ENCODE measurements around the gene TMEM207. TPM values are rescaled to one million over a fixed set of nuclear protein-coding genes. Genes with fewer than 3 reads are reported as not detected.
"Not testable (repeated sequence)": the region's sequence is repeated elsewhere in the genome, so short reads cannot be mapped to it uniquely, and the experiment has no call there.

Gene TMEM207
- polyA plus RNA-seq = not detected

DNA sequence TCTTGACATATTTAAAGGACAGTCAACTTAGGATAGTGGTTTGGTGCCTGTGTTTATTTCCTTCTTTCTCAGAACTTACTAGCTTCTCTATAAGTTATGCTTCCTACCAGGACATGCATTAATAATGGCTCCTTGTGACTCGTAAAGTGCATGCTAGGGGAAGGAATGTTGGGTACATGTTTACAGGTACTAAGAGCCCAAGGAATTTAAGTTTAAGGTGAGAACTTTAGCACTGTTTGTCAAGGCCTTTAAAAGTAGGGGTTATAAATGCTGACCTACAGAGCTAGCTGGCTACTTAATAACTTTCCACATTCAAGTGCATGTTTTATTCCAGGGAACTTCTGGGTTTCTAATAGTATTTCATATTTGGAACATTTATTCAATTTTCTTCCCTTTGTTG, at the start of gene TMEM207:
TSS of gene TMEM207 (minus strand) at position 101 of the 400 bp plus-strand sequence. CDS start at position 9, 92 bp downstream.
- 80 to 95% (median 86%) methylated on average over 1 of the region's 1 CpG for WGBS, 3 donors
- no peak within 1 kb of the TSS for H3K27ac ChIP-seq (ENCODE audit: low read depth, low read length)

DNA sequence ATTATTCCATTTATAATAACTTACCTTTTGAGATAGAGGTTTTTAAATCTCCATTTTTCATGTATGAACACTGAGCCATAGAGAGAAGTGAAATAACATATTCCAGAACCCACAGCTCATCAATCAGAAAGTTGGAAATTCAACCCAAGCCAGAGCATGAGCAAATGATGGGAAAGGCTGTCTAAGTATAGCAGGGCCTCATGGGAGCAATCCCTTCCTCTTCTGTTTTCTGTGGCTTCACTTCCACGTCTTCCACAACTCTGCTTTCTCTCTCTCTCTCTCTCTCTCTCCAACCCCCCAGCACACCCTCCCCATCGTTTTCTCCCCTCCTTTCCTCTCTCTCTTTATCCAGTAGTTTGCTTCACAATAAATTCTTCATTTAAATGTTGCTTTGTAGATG, 49.4 kb upstream of the TMEM207 start:
- no peak overlapping the region for H3K27ac ChIP-seq (ENCODE audit: low read depth, low read length)
- WGBS, 3 donors = 22 to 35% (median 32%) methylated on average over 2 of the region's 2 CpGs

DNA sequence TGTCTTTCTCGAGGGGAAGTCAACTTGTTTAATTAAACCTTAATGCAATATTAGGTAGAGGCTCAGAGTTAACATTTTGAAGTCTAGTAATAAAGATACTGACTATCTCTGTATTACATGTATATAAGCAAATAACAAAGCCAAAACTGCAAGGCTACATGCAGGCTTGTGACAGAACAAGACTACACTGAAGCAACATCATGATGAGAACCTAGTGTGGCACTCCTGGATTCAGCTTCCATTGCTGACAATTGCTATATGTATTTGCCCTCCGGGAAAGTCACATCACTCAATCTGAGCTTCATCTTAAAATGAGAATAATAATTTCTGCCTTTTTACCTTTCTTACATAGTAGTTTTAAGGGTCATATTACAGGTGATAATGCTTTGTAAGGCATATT, 48.6 kb upstream of the TMEM207 start:
- 78 to 90% (median 89%) methylated on average over 2 of the region's 2 CpGs for WGBS, 3 donors
- H3K27ac ChIP-seq (ENCODE audit: low read depth, low read length) = no peak overlapping the region

DNA sequence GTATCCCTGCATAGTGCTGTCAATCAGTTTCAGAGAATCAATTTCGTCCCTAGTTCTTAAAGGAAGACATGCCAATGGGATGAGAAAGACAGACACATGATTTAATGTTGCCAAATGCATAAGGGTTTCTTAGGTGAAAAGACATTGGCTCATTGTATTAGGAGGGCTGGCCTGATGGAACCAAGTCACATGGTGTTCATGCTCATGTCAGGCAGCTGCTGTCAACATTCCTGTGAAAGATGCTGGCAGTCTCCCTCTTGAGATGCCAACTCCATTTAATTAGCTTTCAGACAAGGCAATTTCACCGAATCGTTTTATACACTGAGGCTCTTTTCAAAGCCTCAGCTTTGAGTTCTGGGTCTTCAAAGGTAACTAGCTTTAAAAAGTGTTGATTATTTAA, 48.1 kb upstream of the TMEM207 start:
- WGBS, 3 donors = 79 to 89% (median 89%) methylated on average over 3 of the region's 3 CpGs
- H3K27ac ChIP-seq (ENCODE audit: low read depth, low read length) = no peak overlapping the region

- WGBS, 3 donors = 26 to 39% (median 31%) methylated on average over 1 of the region's 1 CpG
- H3K27ac ChIP-seq (ENCODE audit: low read depth, low read length) = no peak overlapping the region
These were observed 47.2 kb upstream of the TMEM207 start for GRCh38 chr3:190496859-190497258.

GRCh38 chr3:190495796-190496195, 46.1 kb upstream of the TMEM207 start:
- no peak overlapping the region for H3K27ac ChIP-seq (ENCODE audit: low read depth, low read length)
- WGBS, 3 donors = 73 to 77% (median 76%) methylated on average over 5 of the region's 5 CpGs

DNA sequence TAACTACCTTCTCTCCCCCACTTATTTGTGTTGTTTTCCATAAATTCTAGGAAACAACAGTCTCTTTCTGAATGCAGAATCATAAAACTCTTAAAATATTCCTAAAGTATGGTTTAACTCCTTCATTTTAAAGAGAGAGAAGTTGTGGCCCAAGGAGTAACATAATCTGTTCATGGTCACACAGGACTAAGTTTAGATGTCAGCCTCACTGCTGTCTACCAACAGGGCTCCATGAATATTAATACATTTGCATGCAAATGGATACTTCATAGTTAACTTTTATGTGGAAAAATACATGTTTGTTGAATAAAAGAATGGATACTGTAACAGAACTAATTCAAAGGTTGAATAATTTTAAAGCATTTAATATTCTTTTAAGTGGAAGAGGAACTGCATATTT, 45.7 kb upstream of the TMEM207 start:
- no peak overlapping the region for H3K27ac ChIP-seq (ENCODE audit: low read depth, low read length)

DNA sequence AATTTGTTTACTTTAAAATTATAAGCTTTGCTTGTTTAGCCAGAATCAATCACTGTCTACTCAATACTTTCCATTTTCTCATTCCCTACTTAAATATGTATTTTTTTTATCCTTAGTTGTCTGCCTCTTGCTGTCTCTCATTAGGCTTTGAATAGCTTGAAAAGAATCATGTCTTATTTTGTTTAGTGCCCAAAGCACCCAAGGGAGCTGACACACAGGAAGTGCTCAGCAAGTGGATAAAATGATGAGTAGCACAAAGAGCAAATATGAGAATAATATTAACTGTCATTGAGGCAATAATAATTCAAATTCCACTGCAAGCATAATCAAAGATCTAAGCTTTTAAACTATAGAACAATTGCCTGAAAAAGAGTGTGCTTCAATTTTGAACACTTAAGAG, 45.2 kb upstream of the TMEM207 start:
- H3K27ac ChIP-seq (ENCODE audit: low read depth, low read length) = no peak overlapping the region

DNA sequence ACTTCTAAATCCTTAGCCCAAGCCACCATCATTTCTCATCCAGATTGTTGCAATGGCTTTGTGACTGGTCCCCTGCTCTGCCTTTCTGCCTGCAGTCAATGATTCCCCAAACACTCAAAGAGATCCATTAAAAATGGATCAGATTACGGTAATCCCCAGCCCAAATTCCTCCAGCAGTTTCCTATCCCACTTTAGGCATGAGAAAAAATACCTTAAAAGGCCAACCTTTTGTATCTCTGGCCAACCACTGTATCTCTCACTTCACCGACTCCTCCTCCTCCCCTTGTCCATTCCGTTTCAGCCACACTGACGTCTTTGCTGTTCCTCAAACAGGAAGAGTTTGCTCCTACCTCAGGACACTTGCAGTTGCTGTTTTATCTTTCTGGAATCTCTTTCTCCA, 43.3 kb upstream of the TMEM207 start:
- no peak overlapping the region for H3K27ac ChIP-seq (ENCODE audit: low read depth, low read length)
- WGBS, 3 donors = 82 to 96% (median 84%) methylated on average over 4 of the region's 4 CpGs

DNA sequence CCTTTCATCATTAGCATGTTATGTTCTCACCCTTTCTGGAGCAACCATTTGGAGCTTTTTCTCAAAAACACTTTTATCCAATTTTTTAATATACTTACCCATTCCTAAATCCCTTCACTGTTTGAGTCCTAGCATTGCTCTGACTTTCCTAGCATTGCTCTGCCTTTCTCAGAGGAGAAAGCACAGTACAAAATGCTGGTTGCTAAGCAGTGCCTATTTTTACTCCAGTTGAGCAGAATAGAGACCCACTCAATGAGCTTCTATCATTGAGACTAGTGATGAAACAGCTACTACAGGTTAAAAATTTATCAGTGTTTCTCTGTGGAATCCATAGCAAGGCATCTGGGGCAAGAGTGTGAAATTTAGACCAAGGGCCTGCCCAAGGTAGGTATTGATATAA, 42.4 kb upstream of the TMEM207 start:
- H3K27ac ChIP-seq (ENCODE audit: low read depth, low read length) = no peak overlapping the region

- no peak overlapping the region for H3K27ac ChIP-seq (ENCODE audit: low read depth, low read length)
- 58 to 84% (median 76%) methylated on average over 4 of the region's 4 CpGs for WGBS, 3 donors
These were observed 41.9 kb upstream of the TMEM207 start for GRCh38 chr3:190491533-190492054.

DNA sequence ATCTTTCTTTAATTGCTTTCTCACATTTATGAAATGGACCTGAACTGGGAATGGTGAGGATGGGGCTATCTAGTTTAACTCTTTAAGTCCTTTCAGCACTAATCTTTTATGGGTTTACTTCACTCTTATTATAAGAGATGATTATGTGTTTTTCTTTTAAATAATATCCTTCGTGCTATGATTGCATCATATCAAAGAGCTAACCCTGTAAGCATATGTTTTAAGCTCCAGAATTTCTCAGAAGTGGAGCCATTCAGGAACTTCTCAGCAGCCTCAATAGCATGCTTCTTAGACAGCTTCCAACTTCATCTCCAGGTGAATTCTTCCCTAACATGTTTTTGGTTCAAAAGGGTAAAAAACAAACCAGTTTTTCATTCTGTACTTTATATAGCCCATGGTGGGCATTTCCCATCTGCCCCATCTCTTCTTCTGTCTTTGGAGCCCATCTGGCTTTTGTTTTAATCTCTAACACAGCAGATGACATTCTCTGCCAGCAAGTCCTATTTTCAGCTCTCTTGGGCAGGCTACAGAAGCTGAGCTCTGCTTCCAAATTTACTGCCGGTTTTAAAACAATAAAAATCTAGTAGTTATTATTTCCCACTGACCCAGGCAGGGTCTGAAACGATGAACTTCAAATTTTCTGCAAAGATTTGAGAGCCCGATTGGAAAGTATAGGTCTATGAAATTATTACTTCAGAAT, 37.4 kb upstream of the TMEM207 start:
- 72% methylated on average over 4 of the region's 4 CpGs for WGBS, 3 donors

DNA sequence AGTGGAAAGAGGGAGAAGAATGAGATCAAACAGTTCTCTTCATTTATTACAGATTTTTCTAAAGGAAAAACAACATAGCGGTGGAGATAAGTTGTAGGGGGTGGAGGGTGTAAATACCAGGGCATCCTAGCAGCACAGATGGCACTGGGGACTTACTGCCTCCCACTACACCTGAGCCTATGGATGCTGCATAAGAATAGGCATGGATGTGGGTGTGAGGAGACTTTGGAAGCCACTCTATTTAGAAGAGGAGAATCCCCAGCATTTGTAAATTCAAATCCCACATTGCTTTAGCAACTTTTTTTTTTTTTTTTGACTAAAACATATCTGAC, 36.8 kb upstream of the TMEM207 start:
- H3K27ac ChIP-seq (ENCODE audit: low read depth, low read length) = no peak overlapping the region
- 8 to 21% (median 13%) methylated on average over 1 of the region's 1 CpG for WGBS, 3 donors

More for the DNA sequence above, 37.4 kb upstream of the TMEM207 start:
- H3K27ac ChIP-seq (ENCODE audit: low read depth, low read length) = no peak overlapping the region

DNA sequence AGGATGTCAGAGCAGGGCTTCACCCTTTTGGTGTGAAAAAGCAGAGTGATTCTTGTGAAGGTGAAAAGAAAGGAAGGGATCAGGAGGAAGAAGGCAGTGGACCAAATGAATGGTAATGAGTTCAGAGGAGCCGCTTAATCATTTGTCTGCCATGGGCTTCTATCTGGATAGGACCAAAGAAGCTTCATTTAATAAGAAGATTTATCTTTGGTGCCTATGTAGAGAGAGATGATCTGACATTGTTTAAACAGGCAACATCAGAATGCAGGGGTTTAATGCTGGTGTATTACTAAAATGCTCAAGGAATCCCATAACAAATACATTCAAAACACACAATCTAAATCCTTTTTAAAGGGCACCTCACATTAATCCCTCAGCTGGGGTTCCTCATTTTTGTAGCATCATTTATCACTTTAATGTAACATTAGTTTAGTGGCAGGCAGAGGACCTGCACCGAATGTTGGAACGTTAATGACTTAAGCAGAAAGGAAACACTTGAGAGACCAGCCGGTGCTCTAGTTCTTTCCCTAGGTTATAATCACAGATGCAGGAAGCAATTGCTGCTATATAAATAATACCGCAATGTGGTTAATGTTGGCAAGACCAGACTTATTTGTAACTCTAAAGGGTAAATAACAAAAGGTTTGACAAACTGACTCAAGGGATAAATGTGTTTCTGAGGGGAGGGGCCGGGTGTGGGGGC, 36.3 kb upstream of the TMEM207 start:
- 16 to 37% (median 21%) methylated on average over 6 of the region's 6 CpGs for WGBS, 3 donors
- no peak overlapping the region for H3K27ac ChIP-seq (ENCODE audit: low read depth, low read length)

- H3K27ac ChIP-seq (ENCODE audit: low read depth, low read length) = no peak overlapping the region
- WGBS, 3 donors = 67 to 88% (median 85%) methylated on average over 2 of the region's 2 CpGs
These were observed 32.1 kb upstream of the TMEM207 start for GRCh38 chr3:190481779-190482178.

DNA sequence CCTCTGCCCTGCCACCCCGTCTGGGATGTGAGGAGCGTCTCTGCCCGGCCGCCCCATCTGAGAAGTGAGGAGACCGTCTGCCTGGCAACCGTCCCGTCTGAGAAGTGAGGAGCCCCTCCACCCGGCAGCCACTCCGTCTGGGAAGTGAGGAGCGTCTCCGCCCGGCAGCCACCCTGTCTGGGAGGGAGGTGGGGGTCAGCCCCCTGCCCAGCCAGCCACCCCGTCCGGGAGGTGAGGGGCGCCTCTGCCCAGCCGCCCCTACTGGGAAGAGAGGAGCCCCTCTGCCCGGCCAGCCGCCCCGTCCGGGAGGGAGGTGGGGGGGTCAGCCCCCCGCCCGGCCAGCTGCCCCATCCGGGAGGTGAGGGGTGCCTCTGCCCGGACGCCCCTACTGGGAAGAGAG, 23.6 kb upstream of the TMEM207 start:
- whole genome bisulfite sequencing, 3 donors = 94 to 98% (median 96%) methylated on average over 21 to 25 of the region's 25 CpGs
- H3K27ac ChIP-seq (ENCODE audit: low read depth, low read length) = not testable (repeated sequence)

GRCh38 chr3:190467922-190468321, 18.2 kb upstream of the TMEM207 start:
- no peak overlapping the region for H3K27ac ChIP-seq (ENCODE audit: low read depth, low read length)

DNA sequence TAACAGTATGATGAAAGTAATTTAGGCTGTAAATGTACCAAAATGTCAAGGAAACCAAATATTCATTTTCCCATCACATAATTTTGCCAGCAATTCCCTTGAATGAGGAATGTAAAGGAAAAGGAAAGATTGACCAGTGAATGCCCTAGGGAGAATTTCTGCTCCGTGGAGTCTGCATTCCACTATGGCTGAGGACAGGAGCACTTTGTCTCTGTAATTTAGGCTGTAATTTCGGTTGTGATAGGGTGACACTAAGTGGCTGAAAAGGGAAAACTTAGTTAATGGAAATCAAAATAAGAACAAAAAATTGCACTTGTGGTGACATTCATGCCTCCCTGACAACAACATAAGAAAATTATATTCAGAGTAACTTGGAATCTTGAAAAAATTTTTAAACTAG, 8.3 kb upstream of the TMEM207 start:
- WGBS, 3 donors = 36 to 59% (median 45%) methylated on average over 2 of the region's 2 CpGs
- no peak overlapping the region for H3K27ac ChIP-seq (ENCODE audit: low read depth, low read length)

- H3K27ac ChIP-seq (ENCODE audit: low read depth, low read length) = no peak overlapping the region
- 88 to 95% (median 95%) methylated on average over 1 of the region's 1 CpG for WGBS, 3 donors
These were observed 7.1 kb upstream of the TMEM207 start for GRCh38 chr3:190456770-190457169.

DNA sequence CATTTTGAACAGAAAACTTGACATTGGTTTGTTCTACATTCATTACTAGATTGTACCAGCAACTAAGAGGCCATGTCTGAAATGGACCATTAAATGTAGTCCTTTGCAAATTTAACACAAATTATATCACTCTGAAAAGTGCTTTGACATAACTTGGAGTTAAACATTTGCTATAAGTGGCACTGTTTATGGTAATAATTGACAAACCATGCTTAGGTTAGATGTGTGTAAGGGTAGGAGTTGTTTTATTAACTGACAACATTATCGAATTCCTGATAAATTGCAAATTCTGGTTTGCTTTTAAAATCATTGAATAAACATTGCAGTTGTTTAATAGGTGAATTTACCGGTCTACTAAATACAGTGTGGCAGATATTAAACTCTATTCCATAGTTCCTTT, 6.1 kb upstream of the TMEM207 start:
- no peak overlapping the region for H3K27ac ChIP-seq (ENCODE audit: low read depth, low read length)
- 33 to 89% (median 82%) methylated on average over 2 of the region's 2 CpGs for WGBS, 3 donors
